Measurements from ENCODE around the gene SMURF2.
A peak's percentile ranks its signal among the peaks of the same experiment; 100 is the strongest.
"Not testable (repeated sequence)": the region's sequence is repeated elsewhere in the genome, so short reads cannot be mapped to it uniquely, and the experiment has no call there.

Gene SMURF2

DNA sequence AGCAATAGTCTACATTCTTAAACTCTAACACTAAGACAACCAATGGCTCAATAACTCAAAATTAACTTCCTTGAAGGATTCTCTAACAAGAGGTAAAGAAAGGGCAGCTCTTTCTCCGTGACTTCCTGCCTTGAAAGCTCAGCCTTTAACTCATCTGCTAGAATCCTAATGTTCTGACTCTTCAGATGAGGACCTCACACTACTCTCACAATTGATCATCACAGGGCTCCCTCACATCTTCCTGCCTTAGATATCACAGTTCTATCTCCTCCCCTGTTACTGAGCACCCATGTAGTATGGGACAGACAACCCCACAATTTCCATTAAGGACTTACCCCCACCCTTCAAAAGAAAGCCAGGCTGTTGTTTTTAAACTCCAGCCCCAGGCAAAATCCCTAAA is 33.5 kb downstream of the SMURF2 start:
- no peak for DNase-seq

DNA sequence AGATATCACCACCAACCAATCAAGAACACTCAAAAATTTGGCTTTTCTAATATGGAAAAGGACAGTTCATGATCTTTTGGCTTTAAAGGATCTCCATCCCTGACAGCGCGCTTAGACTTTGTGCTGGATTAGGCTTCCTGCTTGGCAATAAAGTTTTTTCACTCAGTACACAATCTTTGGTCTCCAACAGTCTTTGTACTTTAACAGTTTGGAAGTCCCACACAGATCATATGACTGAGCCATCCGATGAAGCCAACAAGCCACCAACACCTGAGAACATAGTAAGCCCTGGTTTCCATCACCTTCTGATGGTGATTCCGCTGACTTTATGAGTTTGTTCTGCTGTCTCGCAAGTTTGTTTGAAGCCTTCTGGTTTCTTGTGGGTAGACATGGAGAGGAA is 34.3 kb downstream of the SMURF2 start:
- DNase-seq: no peak

GRCh38 chr17:64626827-64627226 is 35.3 kb downstream of the SMURF2 start:
- no peak for DNase-seq

GRCh38 chr17:64625541-64625940 is 36.6 kb downstream of the SMURF2 start:
- DNase-seq: no peak

DNA sequence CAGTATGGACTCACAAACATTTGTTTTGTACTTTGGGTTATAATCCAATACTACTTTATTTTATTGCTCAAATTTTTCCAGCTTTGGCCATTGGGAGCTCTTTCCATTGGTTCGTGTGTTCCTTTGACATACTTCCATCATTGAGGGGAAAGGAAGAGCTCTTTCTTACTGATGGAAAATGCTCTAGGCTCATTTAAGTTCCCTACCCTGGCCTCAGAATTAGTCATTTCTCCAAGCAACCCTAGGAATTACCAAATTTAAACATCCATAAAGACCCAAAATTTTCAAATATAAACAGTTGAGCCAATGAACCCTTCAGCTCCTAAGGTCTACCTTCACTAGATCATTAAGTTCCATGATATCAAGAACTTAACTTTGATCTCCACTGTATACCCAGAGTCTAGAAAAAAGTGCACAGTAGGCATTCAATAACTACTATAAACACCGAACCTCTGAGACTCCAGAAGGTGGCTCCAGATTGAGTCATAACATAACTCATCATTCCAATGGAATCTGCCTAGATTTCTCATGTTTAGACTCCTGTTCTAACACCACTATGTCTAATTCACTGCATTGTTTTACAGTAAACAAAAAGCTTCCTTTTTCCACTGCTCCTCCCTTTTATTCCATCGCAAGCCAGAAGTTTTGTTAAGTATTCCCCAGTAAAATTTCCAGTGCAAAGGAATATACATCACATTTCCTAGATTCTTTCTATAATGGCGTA is 39.0 kb downstream of the SMURF2 start:
- no peak for DNase-seq

- DNase-seq: no peak
Measured at GRCh38 chr17:64621772-64622171, 40.3 kb downstream of the SMURF2 start.

DNA sequence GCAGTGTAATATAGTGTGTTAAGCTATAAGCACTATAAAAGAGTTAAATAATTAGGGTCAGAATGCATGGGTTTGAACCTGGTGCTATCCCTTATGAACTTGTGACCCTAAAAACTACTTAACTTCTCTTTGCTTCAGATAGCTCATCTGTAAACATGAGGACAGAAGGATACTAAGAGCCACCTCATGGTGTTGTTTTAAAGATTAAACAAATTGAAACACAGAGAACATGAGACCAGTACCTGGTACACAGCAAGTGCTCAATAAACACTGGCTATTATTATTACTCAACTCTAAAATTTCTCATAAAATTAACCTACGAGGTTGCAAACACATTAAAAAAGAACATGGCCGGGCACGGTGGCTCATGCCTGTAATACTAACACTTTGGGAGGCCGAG is 43.3 kb downstream of the SMURF2 start:
- DNase-seq: no peak

- no peak for DNase-seq
Measured at GRCh38 chr17:64617125-64617780, 44.9 kb downstream of the SMURF2 start.

DNA sequence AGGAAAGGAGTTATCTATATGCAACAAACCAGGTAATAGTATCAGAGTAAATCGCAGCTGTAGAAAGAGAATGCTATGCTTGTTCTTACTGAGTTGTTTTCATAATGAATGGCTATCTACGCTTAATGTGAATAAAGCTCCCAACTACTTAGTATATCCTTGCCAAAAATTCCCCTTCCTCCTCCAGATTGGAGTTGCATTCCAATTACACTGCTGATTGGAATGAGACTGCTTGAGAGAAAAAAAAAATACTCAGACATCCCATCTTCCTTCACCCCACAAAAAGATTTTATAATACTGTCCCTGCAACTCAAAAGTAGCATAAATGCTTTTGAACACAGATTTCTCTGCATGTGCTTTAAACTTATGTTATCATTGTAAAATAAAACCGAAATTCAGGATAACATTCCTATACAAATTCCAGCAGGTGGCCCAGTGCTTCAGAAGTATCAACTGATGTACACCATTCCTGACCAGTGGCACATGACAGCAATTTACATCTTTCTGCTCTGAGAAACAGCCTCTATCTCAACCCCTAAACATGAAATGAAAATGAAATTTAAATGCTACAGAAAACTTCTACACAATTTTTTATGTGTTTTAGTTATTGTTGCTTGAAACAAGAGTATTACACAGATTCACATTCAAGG is 47.0 kb downstream of the SMURF2 start:
- DNase-seq: no peak

- DNase-seq: no peak
Measured at GRCh38 chr17:64614266-64615027, 47.7 kb downstream of the SMURF2 start.

DNA sequence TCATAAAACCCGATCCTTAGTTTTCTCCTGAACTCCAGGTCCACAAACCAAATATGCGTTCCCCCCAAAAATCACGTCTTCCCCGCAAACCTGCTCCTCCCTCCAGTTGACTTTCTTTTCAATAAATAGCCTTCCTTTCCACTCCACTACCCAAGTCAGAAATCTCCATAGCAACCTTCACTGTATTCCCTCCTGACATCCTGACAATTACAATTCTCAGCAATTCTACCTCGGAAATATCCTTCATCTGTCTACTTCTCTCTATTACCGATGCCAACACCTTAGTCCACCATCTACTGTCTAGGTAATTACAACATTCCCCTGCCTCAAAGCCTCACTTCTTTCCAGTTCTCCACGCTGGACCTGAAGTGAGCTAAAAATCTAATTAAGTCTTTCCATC is 50.7 kb downstream of the SMURF2 start:
- DNase-seq: no peak

GRCh38 chr17:64610244-64610643 is 51.9 kb downstream of the SMURF2 start:
- not testable (repeated sequence) for DNase-seq

DNA sequence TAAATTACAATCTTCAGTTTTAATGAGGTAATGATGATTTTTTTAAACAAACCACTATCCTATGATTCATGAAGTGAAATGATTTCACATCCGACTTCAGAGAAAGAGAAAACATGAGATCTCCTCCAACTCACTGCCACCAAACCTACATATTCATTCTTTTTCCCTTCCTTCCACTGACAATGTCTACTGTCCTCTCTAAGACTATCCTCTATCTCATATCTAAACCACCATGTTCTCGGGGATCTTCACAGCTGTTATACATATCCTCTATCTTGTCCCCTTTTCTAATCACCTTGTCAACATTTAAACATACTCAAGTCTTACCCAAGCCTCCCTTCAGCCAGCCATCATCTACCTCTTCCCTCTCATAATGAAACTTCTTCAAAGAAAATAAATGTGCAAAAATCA is 53.5 kb downstream of the SMURF2 start:
- DNase-seq: no peak

GRCh38 chr17:64607862-64608565 is 54.1 kb downstream of the SMURF2 start:
- no peak for DNase-seq

DNA sequence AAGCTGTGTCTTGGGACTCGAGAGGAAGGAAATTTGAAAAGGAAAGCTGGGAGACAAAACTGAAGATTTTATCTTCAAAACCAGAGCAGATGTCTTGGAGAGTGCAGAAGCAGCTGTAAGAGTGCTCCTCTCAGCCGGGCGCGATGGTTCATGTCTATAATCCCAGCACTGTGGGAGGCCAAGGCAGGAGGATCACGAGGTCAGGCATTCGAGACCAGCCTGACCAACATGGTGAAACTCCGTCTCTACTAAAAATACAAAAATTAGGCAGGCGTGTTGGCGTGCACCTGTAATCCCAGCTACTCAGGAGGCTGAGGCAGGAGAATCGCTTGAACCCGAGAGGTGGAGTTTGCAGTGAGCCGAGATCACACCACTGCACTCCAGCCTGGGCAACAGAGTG is 57.6 kb downstream of the SMURF2 start:
- not testable (repeated sequence) for DNase-seq

- no peak for DNase-seq
Measured at GRCh38 chr17:64603987-64604386, 58.1 kb downstream of the SMURF2 start.

DNA sequence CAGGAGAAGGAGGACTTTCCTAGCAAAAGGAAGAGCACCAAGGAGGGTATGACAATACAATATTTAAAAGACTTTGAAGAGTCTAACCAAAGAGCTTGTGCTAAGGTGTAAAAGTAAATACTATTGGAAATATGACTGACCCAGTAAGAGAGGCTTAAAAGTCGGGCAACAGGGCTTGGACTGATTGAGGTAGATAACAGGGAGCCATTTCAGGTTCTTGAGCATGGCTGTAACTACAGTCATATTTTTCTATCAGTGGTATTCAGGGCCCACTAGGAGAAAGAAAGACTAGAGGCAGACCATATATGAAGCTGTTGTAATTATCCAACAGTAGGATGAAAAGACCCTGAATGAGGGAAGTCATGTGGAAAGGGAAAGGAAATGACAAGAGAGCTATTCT is 62.3 kb downstream of the SMURF2 start:
- DNase-seq: no peak

DNA sequence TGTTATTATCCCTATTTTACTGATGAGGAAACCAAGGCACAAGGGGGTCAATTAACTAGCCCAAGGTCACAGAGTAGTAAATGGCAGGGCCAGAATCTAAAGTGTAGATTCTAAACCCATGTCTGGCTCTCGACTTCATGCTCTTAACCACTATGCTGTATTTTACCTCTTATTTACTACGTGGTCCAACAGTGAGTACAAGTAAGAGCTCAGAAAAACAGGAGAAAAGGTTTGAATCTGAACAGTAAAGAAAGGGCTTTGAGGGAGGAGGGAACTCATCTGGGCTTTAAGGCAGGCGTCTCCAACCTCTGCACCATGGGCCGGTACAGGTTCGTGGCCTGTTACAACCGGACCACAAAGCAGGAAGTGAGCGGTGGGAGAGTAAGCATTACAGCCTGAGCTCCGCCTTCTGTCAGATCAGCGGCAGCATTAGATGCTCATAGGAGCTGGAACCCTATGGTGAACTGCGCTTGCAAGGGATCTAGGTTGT is 62.9 kb downstream of the SMURF2 start:
- DNase-seq: peak; percentile 37

- no peak for DNase-seq
Measured at GRCh38 chr17:64598672-64599071, 63.4 kb downstream of the SMURF2 start.

DNA sequence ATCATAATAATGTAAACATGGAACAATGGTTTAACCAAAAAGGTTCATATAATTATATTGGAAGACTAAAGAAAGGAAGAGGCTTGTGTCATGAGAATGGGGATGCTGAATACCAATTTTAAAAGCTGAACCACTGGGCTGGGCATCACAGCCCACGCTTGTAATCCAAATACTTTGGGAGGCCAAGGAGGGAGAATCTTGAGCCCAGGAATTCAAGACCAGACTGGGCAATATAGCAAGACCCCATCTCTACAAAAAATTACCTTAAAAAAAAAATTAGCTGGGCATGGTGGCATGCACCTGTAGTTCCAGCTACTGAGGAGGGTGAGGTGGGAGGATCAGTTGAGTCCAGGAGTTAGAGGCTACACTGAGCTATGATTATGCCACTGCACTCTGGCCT is 65.1 kb downstream of the SMURF2 start:
- DNase-seq: no peak

GRCh38 chr17:64596439-64596838 is 65.7 kb downstream of the SMURF2 start:
- DNase-seq: no peak

- no peak for DNase-seq
Measured at GRCh38 chr17:64591944-64592343, 70.2 kb downstream of the SMURF2 start.

- no peak for DNase-seq
Measured at GRCh38 chr17:64585146-64585545, 77.0 kb downstream of the SMURF2 start.

Measured in T-helper 9 cell (primary cell).